Kidney capillary endothelial cell (primary cell): ENCODE data around the gene TMEM143.
A peak's percentile ranks its signal among the peaks of the same experiment; 100 is the strongest.
"Not testable (repeated sequence)": the region's sequence is repeated elsewhere in the genome, so short reads cannot be mapped to it uniquely, and the experiment has no call there.

Experiments used
- DNase-seq: peaks from one replicate; pipeline ENCODE4 v3.0.0-alpha.2; 2018; ENCODE audit warnings: low spot score

TMEM143 gene

DNA sequence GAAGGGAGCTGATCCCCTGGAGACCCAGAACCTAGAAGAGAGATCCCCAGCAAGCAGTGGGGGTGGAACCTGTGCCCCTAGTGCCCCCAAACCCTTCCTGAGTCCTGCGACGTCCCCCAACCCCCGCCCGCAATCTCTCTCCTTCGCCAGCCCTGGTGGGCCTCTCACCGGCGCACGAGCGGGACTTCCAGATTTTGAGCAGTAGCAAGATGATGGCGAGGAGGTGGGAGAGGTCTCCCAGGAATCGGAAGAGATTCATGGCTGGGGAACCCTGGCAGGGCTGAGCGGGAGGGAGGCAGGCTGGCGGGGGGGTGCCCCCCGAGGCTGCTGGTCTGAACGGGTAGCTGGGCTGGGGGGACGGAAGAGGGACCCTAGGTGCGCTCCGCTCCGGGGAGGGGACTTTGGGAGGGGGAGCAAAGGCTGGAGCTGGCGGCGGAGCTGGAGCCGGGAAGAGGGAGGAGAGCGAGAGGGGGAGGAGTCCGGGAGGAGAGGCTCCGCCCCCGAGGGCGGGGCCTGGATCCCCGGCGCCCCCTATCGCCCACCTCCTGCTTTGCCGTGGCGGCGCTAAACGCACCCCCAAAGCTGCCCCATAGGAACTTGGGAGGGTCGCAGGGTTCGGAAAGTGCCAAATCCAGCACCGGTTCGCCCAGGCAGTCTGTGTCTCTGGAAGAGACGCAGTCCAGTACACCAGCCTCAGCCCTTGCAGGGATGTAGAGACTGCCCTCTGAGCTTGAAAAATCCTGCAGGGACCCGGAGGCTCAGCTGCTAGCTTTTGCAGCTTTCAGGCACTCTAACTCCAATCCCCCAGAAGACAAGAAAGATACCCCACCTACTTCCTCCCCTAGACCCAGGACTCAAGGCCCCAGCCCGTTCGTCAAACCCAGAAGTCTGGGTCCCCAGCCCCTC lies 27.6 kb upstream of the TMEM143 start, which contains the start of gene KDELR1:
TSS of gene KDELR1 (minus strand) at position 452 of the 906 bp plus-strand sequence. CDS start at position 259, 193 bp downstream.
- DNase-seq: peak; percentile 80

DNA sequence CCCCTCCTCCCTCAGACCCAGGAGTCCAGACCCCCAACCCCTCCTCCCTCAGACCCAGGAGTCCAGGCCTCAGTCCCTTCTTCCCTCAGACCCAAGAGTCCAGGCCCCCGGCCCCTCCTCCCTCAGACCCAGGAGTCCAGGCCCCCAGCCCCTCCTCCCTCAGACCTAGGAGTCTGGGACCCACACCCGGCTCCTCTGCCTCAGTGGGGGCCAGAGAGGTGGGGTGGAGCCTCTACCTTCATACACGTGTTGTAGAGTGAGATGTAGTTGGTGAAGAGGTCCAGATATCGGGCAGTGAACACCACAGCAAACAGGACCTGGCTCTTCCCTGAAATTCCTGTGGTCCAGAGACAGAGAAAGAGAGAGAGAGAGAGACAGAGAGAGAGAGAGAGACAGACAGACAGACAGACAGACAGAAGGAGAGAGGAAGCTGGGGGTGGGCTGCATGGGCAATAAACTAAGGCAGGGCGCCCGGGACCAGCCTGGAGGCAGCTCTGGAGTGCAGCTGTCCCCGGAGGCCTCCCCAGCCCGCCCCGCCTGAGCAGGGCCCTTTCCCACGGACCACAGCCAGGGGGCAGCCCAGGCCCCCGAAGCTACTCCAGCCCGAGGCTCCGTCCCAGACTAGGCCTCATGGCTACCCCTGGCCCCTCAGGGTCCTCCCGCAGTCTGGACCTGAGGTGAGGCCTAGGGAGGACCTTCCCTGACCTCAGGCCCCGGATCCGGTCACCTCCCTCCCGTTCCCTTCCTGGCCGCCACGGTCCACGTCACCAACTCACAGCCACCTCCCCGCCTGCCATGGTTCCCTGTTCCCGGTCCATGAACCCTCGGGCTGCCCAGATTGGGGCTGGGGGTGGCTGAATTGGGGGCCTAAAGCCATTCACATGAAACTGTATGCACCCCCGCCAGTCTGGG lies 26.7 kb upstream of the TMEM143 start:
- DNase-seq: peak; percentile 53

DNA sequence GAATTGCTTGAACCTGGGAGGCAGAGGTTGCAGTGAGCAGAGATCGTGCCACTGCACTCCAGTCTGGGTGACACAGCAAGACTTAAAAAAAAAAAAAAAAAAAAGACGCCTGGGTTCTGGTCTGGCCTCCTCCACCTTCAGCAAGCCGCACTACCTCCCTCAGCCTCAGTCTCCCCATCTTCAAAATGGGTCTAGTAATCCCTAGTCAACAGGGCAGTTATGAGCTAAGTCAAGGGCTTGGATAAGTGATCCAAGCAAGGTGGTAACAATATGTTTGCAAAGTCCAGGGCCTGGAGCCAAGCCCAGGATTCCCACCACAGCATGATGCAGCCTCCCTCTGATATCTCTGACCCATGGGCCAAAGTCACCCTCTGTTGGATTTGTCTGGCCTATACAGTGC lies 23.2 kb upstream of the TMEM143 start:
- DNase-seq: no peak

DNA sequence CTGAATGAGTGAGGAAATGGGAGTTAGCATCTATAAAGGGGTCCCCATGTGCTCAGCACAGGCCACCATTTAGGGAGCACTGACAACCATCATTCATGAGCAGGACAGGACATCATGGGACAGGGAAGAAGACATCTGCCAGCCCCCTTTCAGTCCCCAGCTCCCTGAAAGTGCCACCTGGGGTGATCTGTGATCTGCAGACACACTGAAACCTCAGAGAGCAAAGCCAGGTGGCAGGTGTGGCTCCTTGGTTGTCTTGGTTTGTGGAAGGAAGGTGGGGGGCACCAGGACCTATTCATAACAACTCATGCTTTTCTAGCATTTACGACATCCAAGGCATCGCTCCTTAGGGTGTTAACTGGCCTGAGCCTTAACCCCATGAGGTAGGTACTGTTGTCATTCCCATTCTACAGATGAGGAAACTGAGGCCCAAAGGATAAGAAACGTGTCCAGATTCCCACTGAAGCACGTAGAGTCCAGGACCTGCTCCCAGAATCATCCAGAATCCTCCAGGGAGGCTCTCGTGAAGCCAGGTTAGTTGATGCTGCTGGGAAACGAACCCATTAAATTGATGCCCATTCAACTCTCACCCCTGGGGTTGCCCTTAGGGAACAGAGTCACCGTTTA lies 21.8 kb upstream of the TMEM143 start:
- DNase-seq: no peak

DNA sequence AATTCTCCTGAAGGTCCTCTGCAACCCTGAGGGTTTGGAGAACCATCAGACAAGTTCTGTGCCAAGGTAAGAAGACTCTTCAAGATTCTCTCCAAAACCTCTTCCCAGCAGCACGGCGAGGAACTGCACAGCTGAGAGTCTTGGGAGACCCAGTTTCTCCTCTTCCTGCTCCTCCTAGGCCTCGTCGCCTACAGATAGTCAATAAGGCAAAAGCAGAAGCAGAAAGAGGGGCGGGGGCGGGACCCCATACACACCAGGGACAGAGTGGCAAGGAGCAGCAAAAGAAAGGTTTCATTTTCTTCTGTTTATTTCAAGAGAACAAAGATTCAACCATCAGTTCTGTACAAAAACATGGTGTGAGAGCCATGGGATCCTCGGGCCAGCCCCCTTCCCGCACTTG lies 18.5 kb upstream of the TMEM143 start:
- DNase-seq: no peak

DNA sequence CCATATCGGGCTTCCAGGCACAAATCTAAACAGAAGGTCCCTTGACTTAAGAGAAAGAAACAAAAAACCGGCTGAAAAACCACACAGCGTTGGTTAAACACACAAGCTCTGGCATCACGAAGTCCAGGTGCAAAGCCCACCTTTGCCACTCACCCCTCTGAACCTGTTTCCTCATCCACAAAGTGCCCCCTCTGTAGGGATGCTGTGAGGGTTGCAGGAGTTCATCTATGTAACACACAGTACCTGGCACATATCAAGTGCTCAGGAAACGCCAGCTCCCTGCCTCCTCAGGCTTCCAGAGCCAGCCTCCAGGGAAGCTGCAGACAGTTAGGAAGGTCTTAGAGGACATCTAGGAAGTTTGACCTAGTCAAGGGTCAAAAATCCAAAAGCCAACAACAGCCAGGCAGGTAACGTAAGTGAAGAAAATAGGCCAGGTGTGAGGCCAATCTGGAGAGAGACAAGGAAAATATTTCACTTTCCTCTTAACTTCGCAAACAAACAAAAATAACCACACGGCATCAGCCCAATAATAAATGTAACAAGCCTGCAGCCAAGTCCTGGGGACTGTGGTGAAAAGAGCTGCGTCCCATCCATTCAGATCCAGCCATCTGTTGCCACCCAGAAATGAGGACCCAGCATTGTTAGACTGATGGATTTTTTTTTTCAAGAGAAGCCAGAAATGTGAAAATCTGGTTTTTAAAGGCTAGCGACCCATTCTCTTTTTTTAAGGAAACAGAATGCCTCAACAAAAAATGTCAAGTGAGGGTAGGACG lies 17.6 kb upstream of the TMEM143 start:
- DNase-seq: no peak

DNA sequence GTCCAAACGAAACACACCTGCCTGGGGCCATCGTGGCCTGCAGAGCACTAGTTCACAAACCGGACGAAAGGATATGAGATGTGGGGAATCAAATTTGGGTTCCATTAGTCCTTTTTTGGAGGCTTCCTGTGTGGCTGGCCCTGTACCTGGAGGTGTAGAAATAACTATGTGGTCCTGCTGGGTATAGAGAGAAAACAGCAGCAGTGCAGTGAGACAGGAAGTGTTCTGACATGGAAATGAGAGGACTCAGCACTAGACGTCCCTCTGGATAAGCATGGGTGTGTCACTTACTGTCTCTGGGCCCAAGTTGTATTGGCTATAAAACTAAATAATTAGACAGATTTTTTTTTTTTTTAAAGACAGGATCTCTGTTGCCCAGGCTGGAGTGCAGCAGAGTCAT lies 15.3 kb upstream of the TMEM143 start:
- DNase-seq: no peak

DNA sequence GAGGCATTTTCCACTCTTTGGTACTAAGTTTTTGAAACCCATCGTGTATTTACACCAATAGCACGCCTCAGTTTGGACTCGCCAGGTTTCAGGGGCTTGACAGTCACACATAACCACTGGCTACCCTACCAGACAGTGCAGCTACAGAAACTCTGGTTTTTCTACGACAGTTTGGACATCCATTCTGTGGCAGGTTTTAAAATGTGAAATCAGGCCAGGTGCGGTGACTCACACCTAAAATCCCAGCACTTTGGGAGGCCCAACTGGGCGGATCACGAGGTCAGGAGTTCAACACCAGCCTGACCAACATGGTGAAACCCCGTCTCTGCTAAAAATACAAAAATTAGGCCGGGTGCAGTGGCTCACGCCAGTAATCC lies 14.4 kb upstream of the TMEM143 start:
- DNase-seq: no peak

DNA sequence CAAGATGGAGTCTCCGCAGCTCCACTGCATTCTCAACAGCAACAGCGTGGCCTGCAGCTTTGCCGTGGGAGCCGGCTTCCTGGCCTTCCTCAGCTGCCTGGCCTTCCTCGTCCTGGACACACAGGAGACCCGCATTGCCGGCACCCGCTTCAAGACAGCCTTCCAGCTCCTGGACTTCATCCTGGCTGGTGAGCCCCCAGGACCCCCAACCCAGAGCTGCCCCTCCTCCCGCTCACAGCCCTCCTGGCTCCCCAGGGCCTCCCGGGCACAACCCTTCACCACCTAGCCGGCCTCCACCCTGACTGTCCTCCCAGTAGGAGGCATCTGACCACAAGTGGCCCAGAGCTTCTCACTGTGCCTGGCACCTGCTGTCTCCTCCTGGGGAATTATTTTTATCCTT lies 9.8 kb upstream of the TMEM143 start:
- no peak for DNase-seq

DNA sequence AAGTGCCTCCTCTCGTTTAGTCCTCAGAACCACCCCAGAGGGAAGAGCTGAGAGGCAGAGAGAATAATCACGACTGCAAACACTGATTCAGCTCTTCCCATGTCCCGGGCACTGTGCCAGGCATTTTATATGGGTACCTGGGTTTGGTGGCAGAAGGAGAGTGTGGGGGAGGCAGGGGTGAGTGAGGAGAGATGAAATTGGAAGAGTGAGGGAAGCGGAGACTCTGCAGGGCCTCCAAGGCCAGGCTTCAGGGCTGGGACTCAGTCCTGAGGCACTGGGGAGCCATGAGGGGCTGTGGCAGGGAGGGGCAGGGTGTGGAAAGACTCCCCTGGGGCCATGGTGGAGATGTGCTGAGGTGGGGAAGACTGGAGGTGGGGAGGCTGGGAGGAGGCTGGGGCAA lies 9.2 kb upstream of the TMEM143 start:
- DNase-seq: no peak

DNA sequence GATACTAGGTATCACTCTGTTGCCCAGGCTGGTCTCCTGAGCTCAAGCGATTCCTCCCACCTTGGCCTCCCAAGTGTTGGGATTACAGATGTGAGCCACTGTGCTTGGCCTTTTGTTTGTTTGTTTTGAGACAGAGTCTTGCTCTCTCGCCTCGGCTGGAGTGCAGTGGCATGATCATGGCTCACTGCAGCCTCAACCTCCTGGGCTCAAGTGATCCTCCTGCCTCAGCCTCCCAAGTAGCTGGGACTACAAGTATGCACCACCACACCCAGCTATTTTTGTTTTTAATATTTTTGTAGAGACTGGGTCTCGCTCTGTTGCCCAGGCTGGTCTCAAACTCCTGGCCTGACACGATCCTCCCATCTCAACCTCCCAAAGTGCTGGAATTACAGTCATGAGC lies 8.0 kb upstream of the TMEM143 start:
- not testable (repeated sequence) for DNase-seq

DNA sequence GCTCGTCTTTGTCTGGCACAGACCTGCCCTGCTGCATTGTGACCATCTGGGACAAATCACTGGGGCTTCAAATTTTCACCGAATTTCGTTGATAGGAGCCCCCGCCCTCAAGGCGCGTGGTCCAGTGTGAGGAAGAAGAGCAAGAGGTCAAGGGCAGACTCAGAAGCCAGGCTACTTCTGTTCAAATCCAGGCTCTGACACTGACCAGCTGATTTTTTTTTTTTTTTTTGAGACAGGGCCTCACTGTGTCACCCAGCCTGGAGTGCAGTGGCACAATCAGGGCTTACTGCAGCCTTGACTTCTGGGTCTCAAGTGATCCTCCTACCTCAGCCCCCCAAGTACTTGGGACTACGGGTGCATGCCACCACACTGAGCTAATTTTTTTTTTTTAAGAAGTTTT lies 7.6 kb upstream of the TMEM143 start:
- DNase-seq: no peak

DNA sequence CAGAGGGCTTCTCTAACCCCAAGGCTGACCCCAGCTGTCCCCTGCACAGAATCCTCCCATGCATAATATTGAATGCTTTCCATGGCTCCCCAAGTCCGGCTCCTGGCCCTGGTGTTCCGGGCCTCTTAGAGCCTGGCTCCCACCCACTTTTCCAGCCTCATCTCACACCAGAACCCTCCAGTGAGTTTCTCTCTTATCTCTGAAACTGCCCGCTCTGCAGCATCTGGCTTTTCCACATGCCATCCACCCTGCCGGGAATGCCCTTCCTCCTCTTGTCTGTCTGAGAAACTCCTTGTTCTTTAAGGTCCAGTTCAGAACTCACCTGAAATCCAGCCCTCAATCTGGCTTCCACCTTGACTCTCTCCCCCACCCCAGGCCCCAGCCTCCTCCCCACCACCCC lies 7.2 kb upstream of the TMEM143 start:
- DNase-seq: no peak

DNA sequence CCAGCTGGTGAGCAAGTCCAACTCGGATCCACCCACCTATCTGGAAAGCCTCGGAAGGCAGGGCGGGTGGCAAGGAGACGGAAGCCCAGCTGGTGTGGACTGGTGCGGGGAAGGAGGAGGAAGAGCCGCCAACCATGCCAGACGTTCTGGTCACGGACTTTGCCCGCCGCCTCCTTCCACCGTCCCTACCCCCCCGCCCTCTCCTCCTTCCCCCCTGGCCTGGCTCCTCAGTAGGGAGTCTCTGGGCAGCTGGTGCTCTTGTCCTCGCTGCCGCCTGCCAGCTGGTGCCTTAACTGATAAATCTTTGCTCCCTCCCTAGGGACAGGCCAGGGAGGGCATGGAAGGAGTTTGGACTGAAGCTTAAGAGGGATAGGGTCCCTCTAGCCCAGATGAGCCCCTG lies 5.2 kb upstream of the TMEM143 start:
- no peak for DNase-seq

DNA sequence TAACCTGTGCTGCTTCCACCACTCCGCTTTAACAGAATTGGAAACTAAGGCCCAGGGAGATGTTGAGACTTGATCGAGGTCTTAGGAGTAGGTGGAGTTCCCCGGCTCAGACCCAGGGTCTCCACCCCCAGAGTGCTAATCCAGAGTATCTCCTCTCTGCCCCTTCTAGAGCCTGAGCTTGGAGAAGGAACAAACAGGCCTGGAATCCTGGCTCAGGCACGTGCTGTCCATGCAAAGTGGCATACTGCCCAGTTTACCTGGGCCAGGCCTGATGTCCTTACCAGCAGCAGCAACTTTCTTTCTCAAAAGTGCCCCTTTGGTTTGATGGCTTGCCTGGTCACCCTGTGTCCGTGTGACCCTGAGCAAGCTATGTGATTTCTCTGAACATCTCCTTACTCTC lies 4.1 kb upstream of the TMEM143 start:
- no peak for DNase-seq

DNA sequence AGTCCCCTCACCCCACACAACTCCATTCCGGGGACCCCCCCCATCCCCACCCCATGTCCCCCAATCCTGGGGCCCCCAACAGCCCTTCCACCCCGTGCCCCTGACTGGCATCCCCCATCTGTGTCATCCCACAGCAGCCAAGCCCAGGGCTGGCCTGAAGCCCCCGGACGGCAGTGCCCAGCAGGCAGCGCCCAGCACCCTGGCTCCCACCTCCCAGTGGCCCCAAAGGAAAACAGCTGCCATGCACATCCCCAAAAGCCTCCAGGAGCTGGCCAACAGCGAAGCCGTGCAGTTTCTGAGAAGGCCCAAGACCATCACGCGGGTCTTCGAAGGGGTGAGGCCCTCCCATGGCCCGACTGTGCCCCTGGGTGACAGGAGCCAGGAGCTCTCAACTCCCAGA lies 1.9 kb upstream of the TMEM143 start:
- no peak for DNase-seq

DNA sequence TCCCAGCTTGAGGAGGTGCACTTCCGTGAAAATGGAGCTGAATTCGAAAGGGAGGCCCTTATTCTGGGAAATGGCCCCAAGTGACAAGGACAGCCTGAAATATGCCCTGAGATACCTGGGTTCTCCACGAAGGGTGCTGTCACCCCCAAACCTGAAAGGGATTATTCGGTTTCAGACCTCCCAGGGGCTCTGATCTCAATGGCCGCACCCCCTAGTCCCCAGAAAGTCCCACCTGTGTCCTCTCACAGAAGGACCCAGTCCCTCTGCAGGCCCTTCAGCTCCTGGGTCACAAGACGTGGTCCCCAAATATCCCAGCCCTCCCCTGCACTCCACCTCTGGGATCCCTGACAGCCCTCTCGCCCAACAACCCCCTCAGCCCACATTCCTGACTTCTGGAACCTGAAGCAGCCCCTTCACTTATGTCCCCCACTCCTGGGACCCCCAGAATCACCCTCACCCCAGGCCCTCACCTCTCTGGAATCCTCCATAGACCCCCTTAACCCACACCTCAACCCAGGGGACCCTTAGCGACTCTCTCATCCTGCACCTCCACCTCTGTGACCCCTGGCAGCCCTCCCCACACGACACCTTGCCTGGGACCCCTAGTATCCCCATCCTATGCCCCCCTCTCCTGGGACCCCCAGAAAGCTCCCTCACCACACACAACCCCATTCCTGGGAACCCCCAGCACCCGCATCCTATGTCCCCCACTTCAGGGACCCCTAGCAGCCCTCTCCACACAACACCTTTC lies 1.0 kb upstream of the TMEM143 start:
- DNase-seq: no peak

DNA sequence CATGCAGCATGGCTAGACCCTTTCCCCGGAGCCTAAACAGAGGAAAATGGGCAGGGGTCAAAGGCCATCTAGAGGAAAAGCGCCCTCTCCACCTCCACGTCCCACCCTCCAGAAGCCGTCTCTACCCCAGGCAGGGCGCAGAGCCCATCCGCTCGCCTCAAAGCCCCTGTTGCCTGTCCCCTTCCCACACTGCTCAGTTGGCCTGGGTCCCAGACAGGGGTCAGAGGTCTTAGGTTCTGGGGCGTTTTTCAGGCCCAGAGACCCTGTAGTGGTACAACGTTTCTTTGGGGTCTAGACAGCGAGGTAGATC lies 285 bp downstream of the TMEM143 start:
- no peak for DNase-seq

DNA sequence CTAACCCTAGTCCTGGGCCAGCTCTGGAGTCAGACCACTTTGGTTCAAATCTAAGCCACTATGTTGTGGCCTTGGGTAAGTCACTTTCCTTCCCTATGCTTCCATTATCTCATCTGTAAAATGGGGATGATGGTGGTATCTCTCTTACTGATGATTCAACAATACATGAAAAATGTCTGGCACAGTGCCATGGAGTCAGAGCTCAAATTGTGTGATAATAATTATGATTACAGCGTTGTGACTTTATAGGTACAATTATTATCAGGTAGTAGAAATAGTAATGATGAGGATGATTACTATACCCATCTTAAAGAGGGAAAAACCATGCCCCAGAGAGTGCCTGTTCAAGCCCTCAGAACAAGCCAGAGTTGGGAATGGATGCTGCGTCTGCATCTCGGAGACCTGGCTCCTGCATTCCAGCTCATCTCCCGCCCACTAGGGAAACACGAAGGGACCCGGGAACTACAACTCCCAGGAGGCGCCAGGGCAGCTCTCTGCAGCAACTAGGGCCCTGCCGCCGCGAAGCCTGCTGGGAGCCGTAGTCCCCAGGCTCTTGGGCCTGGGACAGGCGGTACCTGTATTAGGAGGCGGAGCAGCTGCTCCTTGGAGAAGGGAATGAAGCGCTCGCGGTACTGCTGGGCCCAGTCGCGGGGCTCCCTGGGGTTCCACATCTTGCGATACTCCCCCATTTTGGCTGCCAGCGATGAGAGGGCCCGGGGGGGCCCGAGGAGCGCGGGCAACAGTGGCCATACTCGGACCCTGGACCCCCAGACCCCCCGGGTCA lies 832 bp downstream of the TMEM143 start:
- peak; percentile 87 for DNase-seq

DNA sequence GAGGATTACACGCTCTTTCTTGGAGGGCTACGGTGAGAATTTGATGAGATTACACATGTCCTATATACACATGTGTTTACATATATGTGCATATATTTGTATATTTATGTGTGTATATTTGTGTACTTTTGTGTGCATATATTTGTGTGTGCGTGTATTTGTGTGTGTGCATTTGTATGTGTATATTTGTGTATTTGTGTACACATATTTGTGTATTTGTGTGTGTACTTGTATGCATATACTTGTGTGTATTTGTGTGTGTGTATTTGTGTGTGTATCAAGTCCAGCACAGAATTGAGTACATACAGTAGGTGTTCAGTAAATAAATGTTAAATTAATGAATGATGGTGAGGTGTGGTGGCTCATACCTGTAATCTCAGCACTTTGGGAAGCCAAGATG lies 1.8 kb downstream of the TMEM143 start:
- DNase-seq: no peak
